Calu3 (cell line): ENCODE measurements around the gene FUT7. TPM values are rescaled to one million over a fixed set of nuclear protein-coding genes. Genes with fewer than 3 reads are reported as not detected.
A peak's percentile ranks its signal among the peaks of the same experiment; 100 is the strongest.

Experiments
- BruUV-seq: library from RNA; stranded (reverse); fragments of 400-500 nt; replicated peaks from 2 replicates; lab custom pipeline; 2021; lab: Mats Ljungman, UMichigan
- CTCF ChIA-PET: fragments of 300-600 bp; sonication (Branson Sonifier 250); formaldehyde crosslinking; loops from one replicate; lab custom pipeline; 2022; ENCODE audit warnings: antibody characterized with exemption; lab: Charles Lee
- DNase-seq: peaks from one replicate; pipeline ENCODE4 v3.0.0; 2022
- H3K27ac Mint-ChIP-seq: one replicate; pipeline ENCODE4 v1.8.0; 2022; ENCODE audit warnings: mixed read lengths; ENCODE audit not compliant: unreplicated experiment
- H3K27me3 Mint-ChIP-seq: one replicate; pipeline ENCODE4 v1.8.0; 2022; ENCODE audit warnings: mixed read lengths; ENCODE audit not compliant: unreplicated experiment
- H3K36me3 Mint-ChIP-seq: one replicate; pipeline ENCODE4 v1.8.0; 2022; ENCODE audit warnings: mild to moderate bottlenecking, moderate library complexity, mixed read lengths; ENCODE audit not compliant: insufficient read depth, unreplicated experiment
- H3K4me1 Mint-ChIP-seq: one replicate; pipeline ENCODE4 v1.8.0; 2022; ENCODE audit warnings: mild to moderate bottlenecking, low read depth, mixed read lengths; ENCODE audit not compliant: unreplicated experiment
- H3K4me3 Mint-ChIP-seq: one replicate; pipeline ENCODE4 v1.8.0; 2022; ENCODE audit warnings: mild to moderate bottlenecking, low read depth, moderate library complexity, mixed read lengths; ENCODE audit not compliant: unreplicated experiment
- H3K9me3 Mint-ChIP-seq: one replicate; pipeline ENCODE4 v1.8.0; 2022; ENCODE audit warnings: low read depth, mixed read lengths; ENCODE audit not compliant: unreplicated experiment
- intact Hi-C: fragments of 100-400 bp; cut with micrococcal nuclease; formaldehyde crosslinking; loops from one replicate; pipeline ENCODE4 v1.10.0; 2022; ENCODE audit not compliant: unreplicated experiment
- total RNA-seq: library from RNA; stranded (reverse); gene quantifications from 2 replicates; pipeline ENCODE4 v1.2.3, GENCODE V29; 2022
- TF ChIP-seq, protein P1 (sequence below): fragments of 200-600 bp; IDR thresholded peaks from one replicate; pipeline ENCODE4 v1.8.0; 2022; ENCODE audit warnings: antibody characterized with exemption; ENCODE audit not compliant: unreplicated experiment

FUT7 gene
- total RNA-seq, 1 experiment from 2014 or later, result not detected

- no peaks in the 10 kb centered on the region for H3K27me3 Mint-ChIP-seq
- intact Hi-C loops, result no loop called here
- no TSS peak for BruUV-seq
These were observed 11.2 kb upstream of the FUT7 start for GRCh38 chr9:137042751-137043727.

GRCh38 chr9:137041124-137041523 lies 9.2 kb upstream of the FUT7 start:
- H3K9me3 Mint-ChIP-seq, result no peaks in the 10 kb centered on the region
- H3K4me3 Mint-ChIP-seq, result no peak overlapping the region
- BruUV-seq, result no TSS peak
- no peaks in the 10 kb centered on the region for H3K4me1 Mint-ChIP-seq
- CTCF ChIA-PET, result no interaction called here
- TF ChIP-seq, protein P1, sequence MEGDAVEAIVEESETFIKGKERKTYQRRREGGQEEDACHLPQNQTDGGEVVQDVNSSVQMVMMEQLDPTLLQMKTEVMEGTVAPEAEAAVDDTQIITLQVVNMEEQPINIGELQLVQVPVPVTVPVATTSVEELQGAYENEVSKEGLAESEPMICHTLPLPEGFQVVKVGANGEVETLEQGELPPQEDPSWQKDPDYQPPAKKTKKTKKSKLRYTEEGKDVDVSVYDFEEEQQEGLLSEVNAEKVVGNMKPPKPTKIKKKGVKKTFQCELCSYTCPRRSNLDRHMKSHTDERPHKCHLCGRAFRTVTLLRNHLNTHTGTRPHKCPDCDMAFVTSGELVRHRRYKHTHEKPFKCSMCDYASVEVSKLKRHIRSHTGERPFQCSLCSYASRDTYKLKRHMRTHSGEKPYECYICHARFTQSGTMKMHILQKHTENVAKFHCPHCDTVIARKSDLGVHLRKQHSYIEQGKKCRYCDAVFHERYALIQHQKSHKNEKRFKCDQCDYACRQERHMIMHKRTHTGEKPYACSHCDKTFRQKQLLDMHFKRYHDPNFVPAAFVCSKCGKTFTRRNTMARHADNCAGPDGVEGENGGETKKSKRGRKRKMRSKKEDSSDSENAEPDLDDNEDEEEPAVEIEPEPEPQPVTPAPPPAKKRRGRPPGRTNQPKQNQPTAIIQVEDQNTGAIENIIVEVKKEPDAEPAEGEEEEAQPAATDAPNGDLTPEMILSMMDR, result no peak
- intact Hi-C loops, result no loop called here
- H3K27ac Mint-ChIP-seq, result no peak overlapping the region
- peaks cover 30% of the 10 kb centered on the region for H3K36me3 Mint-ChIP-seq
- no peaks in the 10 kb centered on the region for H3K27me3 Mint-ChIP-seq
- DNase-seq, result no peak

More at GRCh38 chr9:137042751-137043727, 11.2 kb upstream of the FUT7 start:
- no peak overlapping the region for H3K4me3 Mint-ChIP-seq
- H3K4me1 Mint-ChIP-seq, result no peaks in the 10 kb centered on the region
- H3K27ac Mint-ChIP-seq, result no peak overlapping the region
- no peak for DNase-seq
- CTCF ChIA-PET, result no interaction called here
- peaks cover 33% of the 10 kb centered on the region for H3K36me3 Mint-ChIP-seq
- no peaks in the 10 kb centered on the region for H3K9me3 Mint-ChIP-seq
- TF ChIP-seq, protein P1, result no peak

DNA sequence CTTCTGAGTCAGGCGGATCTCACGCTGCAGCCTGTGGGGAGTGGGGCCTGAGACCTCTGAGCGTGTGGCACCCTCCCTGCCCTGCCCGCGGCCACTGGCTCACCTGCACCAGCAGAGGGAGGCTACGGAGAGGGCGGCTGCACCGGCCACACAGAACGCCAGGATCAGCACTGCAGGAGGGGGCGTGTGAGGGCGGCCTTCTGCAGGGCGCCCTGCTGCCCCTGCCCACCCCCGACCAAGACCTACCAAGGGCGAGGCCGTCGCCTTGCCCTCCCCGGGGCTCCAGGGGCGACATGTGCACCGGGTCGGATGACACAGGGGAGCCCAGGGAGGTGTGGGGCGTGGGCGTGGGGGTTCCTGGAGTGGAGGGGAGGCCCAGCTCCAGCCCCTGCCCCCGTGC lies 8.7 kb upstream of the FUT7 start:
- no peak overlapping the region for H3K27ac Mint-ChIP-seq
- DNase-seq, result no peak
- TF ChIP-seq, protein P1, result no peak
- peaks cover 28% of the 10 kb centered on the region for H3K36me3 Mint-ChIP-seq
- no peaks in the 10 kb centered on the region for H3K27me3 Mint-ChIP-seq
- H3K4me3 Mint-ChIP-seq, result no peak overlapping the region
- CTCF ChIA-PET, result no interaction called here
- BruUV-seq, result no TSS peak
- H3K9me3 Mint-ChIP-seq, result no peaks in the 10 kb centered on the region
- no peaks in the 10 kb centered on the region for H3K4me1 Mint-ChIP-seq
- intact Hi-C loops, result no loop called here

GRCh38 chr9:137039611-137040366 lies 7.9 kb upstream of the FUT7 start:
- Mint-ChIP-seq H3K27ac (no peak overlapping the region), H3K4me1 (peaks cover 2% of the 10 kb centered on the region), H3K36me3 (peaks cover 20% of the 10 kb centered on the region), H3K27me3 (no peaks in the 10 kb centered on the region), H3K4me3 (no peak overlapping the region), H3K9me3 (no peaks in the 10 kb centered on the region)
- BruUV-seq, result TSS peak; percentile 58
- intact Hi-C loops, result no loop called here
- CTCF ChIA-PET, result no interaction called here
- no peak for DNase-seq
- TF ChIP-seq, protein P1, result no peak
